ENCODE results near the gene ACAP3.

ACAP3 gene

GRCh38 chr1:1290238-1290731 is 17.4 kb downstream of the ACAP3 start:
- DNase-seq (ENCODE audit: low read depth), result no peak
- no peak overlapping the region for H3K4me3 ChIP-seq (ENCODE audit: low read depth, low read length)
- TF ChIP-seq CTCF (IDR thresholded peaks at IDR 0.05; ENCODE audit: insufficient read depth, low read depth, low read length, missing control alignments), result peak; percentile 25

GRCh38 chr1:1287288-1288110 is 20.2 kb downstream of the ACAP3 start:
- DNase-seq (ENCODE audit: low read depth), result no peak
- no peak overlapping the region for H3K4me3 ChIP-seq (ENCODE audit: low read depth, low read length)

GRCh38 chr1:1286313-1287261 is 21.1 kb downstream of the ACAP3 start:
- TF ChIP-seq CTCF (IDR thresholded peaks at IDR 0.05; ENCODE audit: insufficient read depth, low read depth, low read length, missing control alignments), result no peak
- no peak overlapping the region for H3K4me3 ChIP-seq (ENCODE audit: low read depth, low read length)
- no peak for DNase-seq (ENCODE audit: low read depth)

More at GRCh38 chr1:1287288-1288110, 20.2 kb downstream of the ACAP3 start:
- no peak for TF ChIP-seq CTCF (IDR thresholded peaks at IDR 0.05; ENCODE audit: insufficient read depth, low read depth, low read length, missing control alignments)

- DNase-seq (ENCODE audit: low read depth), result no peak
These were observed 22.0 kb downstream of the ACAP3 start for GRCh38 chr1:1285611-1286311.

GRCh38 chr1:1285102-1285571 is 22.6 kb downstream of the ACAP3 start:
- no peak overlapping the region for H3K4me3 ChIP-seq (ENCODE audit: low read depth, low read length)
- no peak for TF ChIP-seq CTCF (IDR thresholded peaks at IDR 0.05; ENCODE audit: insufficient read depth, low read depth, low read length, missing control alignments)

More at GRCh38 chr1:1285611-1286311, 22.0 kb downstream of the ACAP3 start:
- TF ChIP-seq CTCF (IDR thresholded peaks at IDR 0.05; ENCODE audit: insufficient read depth, low read depth, low read length, missing control alignments), result no peak
- H3K4me3 ChIP-seq (ENCODE audit: low read depth, low read length), result no peak overlapping the region

More at GRCh38 chr1:1285102-1285571, 22.6 kb downstream of the ACAP3 start:
- no peak for DNase-seq (ENCODE audit: low read depth)

All from GM12865 (cell line).